ENCODE data around the gene RHBDL1.
"Not testable (repeated sequence)": the region's sequence is repeated elsewhere in the genome, so short reads cannot be mapped to it uniquely, and the experiment has no call there.

Gene RHBDL1

GRCh38 chr16:687499-687898, 12.0 kb downstream of the RHBDL1 start:
- DNase-seq: no peak

DNA sequence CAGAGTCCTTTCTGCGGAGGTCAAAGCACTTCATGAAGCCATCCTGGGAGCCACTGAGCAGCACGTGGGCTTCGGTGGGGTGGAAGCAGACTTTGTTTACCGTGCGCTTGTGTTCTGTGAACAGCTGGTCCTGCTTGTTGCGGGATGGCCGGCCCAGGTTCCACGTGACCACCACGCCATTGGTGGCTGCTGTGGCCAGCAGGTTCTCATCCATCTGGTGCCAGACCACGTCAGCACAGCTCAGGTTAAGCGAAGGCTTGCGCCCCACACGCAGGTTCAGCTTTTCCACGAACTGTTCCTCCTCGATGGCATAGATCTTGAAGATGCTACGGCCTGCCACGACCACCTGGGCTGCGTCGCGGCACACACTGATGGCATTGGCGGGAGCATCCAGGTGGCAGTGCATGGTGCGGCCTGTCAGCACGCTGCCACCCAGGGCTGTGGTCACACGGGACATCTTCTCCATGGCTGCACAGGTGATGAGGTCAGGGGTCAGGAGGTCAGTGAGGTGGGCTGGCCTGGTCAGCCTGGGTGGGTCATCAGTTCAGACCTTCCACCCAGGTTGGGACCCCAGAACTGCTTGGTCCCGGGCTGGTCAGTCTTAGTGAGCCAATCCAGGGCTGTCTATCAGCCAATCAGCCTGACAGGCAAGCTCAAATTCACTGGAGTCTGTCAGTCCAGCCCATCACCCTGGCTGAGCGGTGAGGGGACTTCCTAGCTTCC, 13.9 kb downstream of the RHBDL1 start:
- DNase-seq: no peak

DNA sequence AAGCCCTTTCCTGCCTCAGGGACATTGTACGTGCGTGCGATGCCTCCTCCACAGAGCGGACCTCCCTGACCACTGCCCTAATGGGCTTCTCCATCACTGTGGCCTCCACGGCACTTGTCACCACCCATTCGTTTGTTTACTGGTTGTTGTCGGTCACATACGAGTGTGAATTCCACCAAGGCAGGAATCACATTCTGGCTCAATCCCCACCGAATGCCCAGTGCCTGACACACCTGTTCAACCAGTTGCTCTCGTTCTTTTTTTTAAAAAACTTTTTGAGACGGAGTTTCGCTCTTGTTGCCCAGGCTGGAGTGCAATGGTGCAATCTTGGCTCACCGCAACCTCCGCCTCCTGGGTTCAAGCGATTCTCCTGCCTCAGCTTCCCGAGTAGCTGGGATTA, 15.8 kb downstream of the RHBDL1 start:
- not testable (repeated sequence) for DNase-seq

DNA sequence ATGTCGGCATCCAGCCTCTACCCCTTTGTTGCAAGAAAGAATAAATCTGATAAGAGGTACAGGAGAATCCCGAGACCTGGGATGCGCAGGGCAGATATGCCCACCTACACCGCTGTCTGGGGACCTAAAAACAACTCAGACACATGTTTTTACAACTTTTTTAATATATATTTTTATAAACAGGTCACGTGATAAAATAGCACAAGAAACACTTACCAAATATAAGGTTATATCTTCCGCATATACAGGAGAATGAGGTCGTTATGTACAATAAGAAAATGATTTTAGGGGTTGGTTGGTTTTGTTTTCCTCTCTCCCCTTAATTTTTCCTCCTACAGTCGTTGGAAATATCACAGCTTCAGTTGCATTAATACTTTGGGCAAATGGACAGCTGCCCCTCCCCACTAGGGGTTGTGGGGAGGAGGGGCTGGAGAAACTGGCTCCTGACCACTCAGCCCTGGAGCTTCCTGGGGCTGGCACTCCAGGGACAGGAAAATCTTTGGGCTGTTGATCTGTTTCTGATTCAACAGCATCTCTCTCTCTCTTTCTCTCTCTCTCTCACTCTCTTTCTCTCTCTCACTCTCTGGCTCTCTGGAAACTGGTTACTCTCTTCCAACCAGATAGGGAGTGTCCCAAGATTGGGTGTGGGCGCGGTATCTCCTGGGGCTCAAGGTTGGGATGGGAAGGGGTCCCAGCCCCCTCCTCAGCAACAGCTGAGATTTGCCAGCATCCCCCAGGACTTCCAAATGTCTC, 17.1 kb downstream of the RHBDL1 start:
- DNase-seq: no peak

GRCh38 chr16:693364-693763, 17.9 kb downstream of the RHBDL1 start:
- DNase-seq: no peak

DNA sequence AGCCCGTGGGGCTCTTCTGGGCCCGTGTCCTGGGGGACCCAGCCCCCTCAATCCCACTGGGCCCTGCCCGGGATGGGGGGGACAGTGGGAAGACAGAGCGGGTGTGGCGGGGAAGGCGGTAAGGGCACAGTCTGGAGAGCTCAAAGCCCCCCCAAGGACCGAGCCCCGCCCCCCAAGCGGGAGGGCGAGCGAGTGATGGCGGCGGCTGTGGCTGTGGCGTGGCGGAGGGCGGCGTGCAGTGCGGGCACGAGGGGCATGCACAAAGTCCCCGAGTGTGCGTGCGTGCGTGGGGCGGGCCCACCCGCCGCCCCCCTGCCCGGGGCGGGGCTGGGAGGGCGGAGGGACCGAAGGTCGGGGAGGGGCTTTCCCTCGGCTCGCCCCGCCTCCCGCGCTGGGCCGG, 18.3 kb downstream of the RHBDL1 start:
- no peak for DNase-seq

GRCh38 chr16:694187-694862, 18.9 kb downstream of the RHBDL1 start:
- no peak for DNase-seq

DNA sequence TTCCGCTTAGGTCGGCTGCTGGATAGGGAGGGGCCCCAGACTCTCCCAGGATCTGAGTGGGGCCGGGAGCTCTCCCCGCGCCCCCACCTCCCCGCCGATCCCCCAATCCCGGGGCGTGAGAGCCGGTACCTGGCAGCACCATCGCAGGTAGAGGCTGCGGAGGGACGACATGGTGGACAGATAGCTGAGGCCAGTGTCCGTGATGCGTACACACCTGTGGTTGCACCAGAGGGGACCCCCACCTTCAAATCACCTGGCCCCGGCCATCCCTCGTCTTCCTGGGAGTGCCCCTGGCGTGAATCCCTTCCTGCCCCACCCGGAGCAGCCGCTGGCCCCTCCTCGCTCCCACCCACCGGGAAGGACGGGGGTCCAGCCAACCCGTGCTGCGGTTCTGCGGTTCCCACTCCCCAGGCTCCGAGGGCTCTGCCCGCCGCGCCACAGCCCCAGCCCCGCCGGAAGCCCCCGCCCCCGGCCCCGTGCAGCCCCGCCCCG, 19.4 kb downstream of the RHBDL1 start:
- DNase-seq: no peak

DNA sequence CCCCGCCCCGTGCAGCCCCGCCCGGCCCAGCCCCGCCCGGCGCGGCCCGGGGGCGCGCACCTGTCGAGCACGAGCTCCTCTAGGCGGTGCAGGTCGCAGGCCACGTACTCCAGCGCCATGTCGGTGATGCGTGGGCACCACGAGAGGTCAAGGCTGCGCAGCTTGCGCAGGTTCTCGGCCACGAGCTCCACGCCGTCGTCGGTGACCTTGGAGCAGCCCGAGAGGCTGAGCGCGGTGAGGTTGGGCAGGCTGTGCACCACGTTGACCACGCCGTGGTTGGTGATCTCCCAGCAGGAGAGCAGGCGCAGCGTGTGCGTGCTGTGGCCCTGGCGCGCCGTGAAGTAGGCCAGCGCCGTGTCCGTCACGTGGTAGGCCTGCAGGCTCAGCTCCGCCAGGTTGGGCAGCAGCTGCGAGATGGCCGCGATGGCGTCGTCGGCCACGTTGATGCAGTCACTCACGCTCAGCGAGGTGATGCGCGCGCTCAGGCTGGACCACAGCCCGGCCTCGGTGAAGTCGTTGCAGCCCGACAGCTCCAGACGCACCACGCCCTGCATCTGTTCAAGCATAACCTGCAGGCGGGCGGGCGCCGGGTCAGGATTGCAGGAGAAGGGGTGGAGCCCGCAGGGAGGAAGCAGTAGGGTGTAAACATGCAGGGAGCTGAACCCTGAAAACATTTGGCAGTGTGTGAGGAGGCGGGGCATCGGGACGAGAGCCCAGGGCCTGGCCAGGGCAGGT, 20.1 kb downstream of the RHBDL1 start:
- DNase-seq: peak; percentile 70

- no peak for DNase-seq
Observed at GRCh38 chr16:698911-699671, 23.6 kb downstream of the RHBDL1 start.

DNA sequence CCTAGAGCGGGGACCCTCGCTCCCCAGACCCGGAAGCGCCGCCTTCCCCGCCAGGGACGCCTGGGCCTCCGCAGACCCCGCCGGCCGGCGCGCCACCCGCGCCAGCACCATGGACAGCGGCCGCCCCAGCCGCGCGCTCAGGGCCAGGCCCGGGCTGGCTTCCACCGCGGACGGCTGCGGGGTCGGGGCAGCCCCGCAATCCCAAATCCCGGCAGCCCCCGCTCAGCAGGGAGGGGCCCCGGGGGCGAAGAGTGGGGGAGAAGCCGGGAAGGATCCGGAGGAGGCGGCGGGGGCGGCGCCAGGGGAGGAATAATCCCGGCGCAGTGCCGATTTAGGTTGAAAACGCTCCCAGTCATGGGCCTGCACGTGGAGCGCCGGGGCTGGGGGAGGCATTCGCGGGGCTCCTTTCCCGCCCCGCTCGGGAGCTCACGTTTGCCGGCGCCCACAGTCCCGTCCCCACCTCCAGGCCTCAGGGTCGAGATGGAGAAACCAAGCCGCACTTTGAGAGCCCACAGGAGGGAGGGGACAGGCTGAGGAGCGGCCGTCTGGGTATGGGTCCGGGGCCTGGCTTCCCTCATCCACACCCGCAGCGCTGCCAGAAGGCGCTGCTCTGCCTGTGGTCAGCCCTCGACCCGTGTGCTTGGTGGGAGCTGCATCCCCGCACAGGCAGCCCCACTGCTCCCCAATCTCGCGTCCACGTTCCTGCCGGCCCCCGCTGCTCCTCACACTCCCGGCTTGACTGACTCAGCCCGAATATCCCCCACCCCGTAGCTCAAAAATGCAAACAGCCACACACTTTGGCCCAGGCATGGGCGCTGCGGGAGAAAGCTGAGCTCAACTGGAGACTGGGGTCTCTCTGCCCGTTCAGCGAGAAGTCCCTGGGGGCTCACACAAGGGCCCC, 25.5 kb downstream of the RHBDL1 start:
- DNase-seq: peak; percentile 44

DNA sequence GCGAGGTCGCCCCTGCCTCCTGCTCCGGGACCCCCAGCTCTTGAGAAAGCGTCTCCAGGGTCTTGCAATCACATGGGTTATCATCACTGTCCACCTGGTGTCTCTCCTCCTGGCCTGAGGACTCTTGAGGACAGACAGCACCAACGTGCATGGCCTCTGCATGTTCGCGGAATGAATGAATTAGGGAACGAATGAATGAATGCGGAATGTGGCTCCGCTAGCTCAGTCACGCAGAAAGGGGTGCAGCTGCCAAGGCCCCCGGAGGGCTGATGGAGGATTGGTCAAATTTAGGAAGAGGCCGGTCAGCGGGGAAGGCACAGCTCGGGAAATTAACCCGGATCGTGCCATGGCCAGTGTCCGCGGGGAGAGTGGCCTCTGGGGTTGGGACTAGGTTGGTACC, 26.9 kb downstream of the RHBDL1 start:
- no peak for DNase-seq

GRCh38 chr16:703406-703805, 27.9 kb downstream of the RHBDL1 start:
- no peak for DNase-seq

- no peak for DNase-seq
Observed at GRCh38 chr16:704047-704446, 28.6 kb downstream of the RHBDL1 start.

GRCh38 chr16:704552-705380, 29.3 kb downstream of the RHBDL1 start:
- DNase-seq: no peak

DNA sequence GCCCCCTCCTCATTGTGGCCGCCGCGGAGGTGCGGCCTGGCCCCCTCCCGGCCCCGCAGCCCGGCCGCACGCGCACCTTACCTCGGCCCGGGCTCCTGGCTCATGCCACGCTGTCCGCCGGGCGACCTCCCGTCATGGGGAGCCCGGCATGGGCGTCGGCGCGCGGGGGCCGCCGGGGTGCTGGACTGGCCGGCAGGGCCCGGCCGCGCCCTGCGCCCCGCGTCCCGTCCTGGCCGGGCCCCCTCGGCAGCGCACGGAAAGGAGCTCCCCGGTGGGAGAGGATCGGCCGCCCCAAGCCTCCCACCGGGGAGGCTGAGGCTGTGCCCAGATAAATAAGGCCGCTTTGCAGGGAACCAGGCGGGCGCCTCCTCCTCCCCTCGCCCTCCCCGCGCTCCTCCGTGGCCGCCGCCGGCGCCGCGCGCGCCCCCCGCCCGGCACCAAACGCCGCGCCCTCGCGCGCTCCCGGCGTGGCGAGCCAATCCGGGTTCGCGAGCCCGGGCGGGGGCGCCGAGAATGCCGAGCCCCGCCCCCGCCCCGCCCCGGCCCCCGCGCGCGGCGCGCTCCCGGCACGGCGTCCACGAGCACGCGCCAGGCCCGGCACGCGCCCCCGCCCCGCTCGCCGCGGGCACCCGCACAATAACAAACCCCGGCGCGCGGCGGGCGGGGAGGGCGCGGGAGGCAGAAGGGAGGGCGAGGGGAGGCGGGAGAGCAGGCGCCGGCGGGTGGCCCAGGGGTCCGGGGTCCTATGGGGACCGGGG, 30.1 kb downstream of the RHBDL1 start, which contains the start of gene FBXL16:
Gene FBXL16 (minus strand): TSS at position 371 of the 758 bp plus-strand sequence. CDS start 8,396 bp downstream, outside the sequence.
- DNase-seq: no peak

DNA sequence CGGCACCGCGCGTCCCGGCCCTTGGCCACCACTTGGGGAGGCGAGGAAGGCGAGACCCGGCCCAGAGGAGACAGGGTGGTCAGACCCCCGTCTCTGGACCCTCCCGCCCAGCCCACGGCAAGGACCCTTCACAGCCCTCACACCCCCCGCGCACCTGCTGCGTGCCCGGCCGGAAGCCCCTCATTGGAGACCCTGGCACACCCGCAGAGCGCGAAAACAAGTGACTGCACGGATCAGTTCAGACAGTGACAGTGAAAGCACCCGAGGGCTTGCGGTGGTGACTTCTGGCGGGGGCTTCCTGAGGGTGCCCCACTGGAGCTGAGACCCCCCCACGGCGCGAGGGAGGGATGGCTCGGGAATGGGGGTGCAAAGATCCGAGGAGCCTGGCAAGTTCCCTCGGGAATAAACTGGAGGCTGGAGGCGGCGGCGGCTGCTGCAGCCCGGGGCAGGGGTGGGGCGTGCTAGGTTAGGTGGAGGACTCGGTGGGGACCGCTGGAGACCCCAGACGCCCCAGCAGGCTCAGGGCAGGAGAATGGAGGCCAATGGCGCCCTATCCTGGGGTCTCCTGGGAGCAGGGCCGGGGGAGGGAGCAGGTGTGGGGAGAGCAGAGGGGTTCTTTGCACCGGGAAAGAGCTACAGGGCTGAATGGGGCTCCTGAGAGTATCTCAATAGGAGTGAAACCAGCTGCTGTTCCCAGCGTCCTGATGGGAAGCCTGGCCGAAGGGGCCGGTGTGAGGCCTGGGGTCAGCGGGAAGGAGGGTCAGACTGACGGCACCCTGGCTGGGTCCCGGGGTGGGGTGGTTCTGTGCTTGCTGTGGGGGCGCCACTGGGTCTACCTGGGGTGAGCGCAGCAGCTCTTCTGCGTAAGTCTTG, 31.0 kb downstream of the RHBDL1 start:
- no peak for DNase-seq

DNA sequence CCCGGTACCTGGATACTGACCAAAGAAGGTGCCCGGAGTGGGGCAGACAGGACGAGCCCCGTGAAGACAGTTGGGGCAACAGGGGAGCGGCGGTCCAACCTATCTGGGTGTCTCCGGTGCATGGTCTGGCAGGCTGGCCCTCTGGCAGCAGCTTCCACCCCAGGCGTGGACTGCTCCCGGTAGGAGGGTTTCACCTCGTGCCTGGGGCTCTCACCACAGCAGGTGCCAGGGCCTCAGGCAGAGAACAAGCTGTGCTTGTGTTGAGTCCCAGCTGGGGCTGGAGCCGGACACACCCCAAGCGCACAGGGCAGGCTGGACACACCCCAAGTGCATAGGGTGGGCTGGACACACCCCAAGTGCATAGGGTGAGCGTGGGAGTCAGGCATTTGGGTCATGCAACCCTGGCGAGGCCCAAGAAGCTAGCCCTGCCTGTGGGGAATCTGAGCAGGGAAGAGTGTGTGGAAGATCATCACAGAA, 31.6 kb downstream of the RHBDL1 start:
- no peak for DNase-seq
